ENCODE data around the gene IL27RA.

IL27RA gene

GRCh38 chr19:14066134-14066533, 34.6 kb downstream of the IL27RA start:
- no peak overlapping the region for H3K4me3 ChIP-seq (ENCODE audit: low read depth, low read length)
- in situ Hi-C loops (cut with HindIII; ENCODE audit: low sequenced_read_pairs) = no loop called here
- no peak for DNase-seq (ENCODE audit: low read depth)
- no peak for TF ChIP-seq CTCF (IDR thresholded peaks at IDR 0.05; ENCODE audit: low read depth, low read length, missing control alignments)

- TF ChIP-seq CTCF (IDR thresholded peaks at IDR 0.05; ENCODE audit: low read depth, low read length, missing control alignments) = no peak
- in situ Hi-C loops (cut with HindIII; ENCODE audit: low sequenced_read_pairs) = no loop called here
- H3K4me3 ChIP-seq (ENCODE audit: low read depth, low read length) = no peak overlapping the region
- DNase-seq (ENCODE audit: low read depth) = no peak
These were observed 38.9 kb downstream of the IL27RA start for GRCh38 chr19:14070268-14071050.

- DNase-seq (ENCODE audit: low read depth) = no peak
- peak within 1 kb of the TSS; percentile 55 for H3K4me3 ChIP-seq (ENCODE audit: low read depth, low read length)
- in situ Hi-C loops (cut with HindIII; ENCODE audit: low sequenced_read_pairs) = no loop called here
- TF ChIP-seq CTCF (IDR thresholded peaks at IDR 0.05; ENCODE audit: low read depth, low read length, missing control alignments) = no peak
These were observed 41.1 kb downstream of the IL27RA start, which contains the start of gene MISP3 for GRCh38 chr19:14072535-14073260. TSS of gene MISP3 (plus strand) at chr19:14072786. CDS start at chr19:14073310, 524 bp downstream.

GRCh38 chr19:14073261-14073924, 41.8 kb downstream of the IL27RA start:
- in situ Hi-C loops (cut with HindIII; ENCODE audit: low sequenced_read_pairs) = no loop called here
- H3K4me3 ChIP-seq (ENCODE audit: low read depth, low read length) = peak overlapping the region; percentile 55
- peak; percentile 17 for TF ChIP-seq CTCF (IDR thresholded peaks at IDR 0.05; ENCODE audit: low read depth, low read length, missing control alignments)
- DNase-seq (ENCODE audit: low read depth) = no peak

GRCh38 chr19:14073925-14074838, 42.6 kb downstream of the IL27RA start:
- no peak for TF ChIP-seq CTCF (IDR thresholded peaks at IDR 0.05; ENCODE audit: low read depth, low read length, missing control alignments)

More at GRCh38 chr19:14073925-14074838, 42.6 kb downstream of the IL27RA start:
- in situ Hi-C loops (cut with HindIII; ENCODE audit: low sequenced_read_pairs) = no loop called here
- DNase-seq (ENCODE audit: low read depth) = no peak
- peak overlapping the region; percentile 55 for H3K4me3 ChIP-seq (ENCODE audit: low read depth, low read length)

All from astrocyte of the cerebellum (primary cell).